Esophagus squamous epithelium (tissue), 5 donors: ENCODE results near the gene TMC8. TPM values are rescaled to one million over a fixed set of nuclear protein-coding genes. Genes with fewer than 3 reads are reported as not detected.
A peak's percentile ranks its signal among the peaks of the same experiment; 100 is the strongest.

Experiments used
- DNase-seq: peaks from one replicate; lab custom pipeline; 2025; lab: John Stamatoyannopoulos, UW
- H3K27ac ChIP-seq, 4 donors: fragments of 200-600 bp; sonication (generic); one replicate each; pipeline ENCODE4 v1.5.1; 2016 to 2019; ENCODE audit warnings: mild to moderate bottlenecking in 1 of 4
- H3K27me3 ChIP-seq, 4 donors: fragments of 200-600 bp; sonication (generic); 1 replicate in 3 of 4; 2 replicates in 1 of 4; pipeline versions ENCODE4 v1.5.1 to v1.6.0; 2017 to 2021; ENCODE audit warnings: antibody characterized with exemption in 1 of 4
- H3K36me3 ChIP-seq, 3 donors: fragments of 200-600 bp; sonication (generic); one replicate each; pipeline ENCODE4 v1.5.1; 2016 to 2019
- H3K4me1 ChIP-seq, 3 donors: fragments of 200-600 bp; sonication (generic); one replicate each; pipeline ENCODE4 v1.5.1; 2017 to 2019
- H3K4me3 ChIP-seq, 4 donors: fragments of 200-600 bp; sonication (generic); 1 replicate in 3 of 4; 2 replicates in 1 of 4; pipeline ENCODE4 v1.5.1; 2016 to 2019; ENCODE audit warnings: mild to moderate bottlenecking in 2 of 4, moderate library complexity in 1 of 4
- H3K9me3 ChIP-seq, 3 donors: fragments of 200-600 bp; sonication (generic); one replicate each; pipeline ENCODE4 v1.5.1; 2016 to 2019
- POLR2A ChIP-seq, 4 donors: fragments of 450-650 bp; IDR thresholded peaks; one replicate each; pipeline ENCODE4 v1.6.1; 2017; ENCODE audit warnings: antibody characterized with exemption in 4 of 4, mild to moderate bottlenecking in 4 of 4, moderate library complexity in 3 of 4
- WGBS, 2 donors: methylation state at CpG; one replicate each; pipeline ENCODE4 v1.1.5; 2018; 5-methylcytosine and 5-hydroxymethylcytosine counted together
- intact Hi-C: fragments of 100-400 bp; cut with DNase I; formaldehyde crosslinking; loops from one replicate; pipeline ENCODE4 v1.15.0; 2022
- total RNA-seq, 4 donors: library from RNA; depleted of rRNA; stranded (reverse); fragments of >200 nt; gene quantifications; one replicate each; pipeline ENCODE4 v1.1.0, GENCODE V29; 2016
- TF ChIP-seq, protein P1 (sequence below), 6 experiments: fragments of 450-650 bp in 4 of 6; fragments of 200-600 bp in 2 of 6; sonication (generic) in 2 of 6; IDR thresholded peaks; one replicate each; pipeline ENCODE4 v1.5.1; 2016 to 2019; ENCODE audit warnings: antibody characterized with exemption in 6 of 6, mild to moderate bottlenecking in 4 of 6, moderate library complexity in 4 of 6
- donor health status: DM: yes; HTN: yes; CAD: no.

Gene TMC8
- total RNA-seq, 4 donors from 2014 or later, result 1.00 to 5.7 (median 1.5) TPM

- peak within 1 kb of the TSS; percentile 80 to 88 (median 86) for H3K27ac ChIP-seq
- no peak for DNase-seq
- H3K9me3 ChIP-seq, result no peaks in the 10 kb centered on the region
- H3K4me1 ChIP-seq, result peaks cover 73 to 100% (median 74%) of the 10 kb centered on the region in 3 donors
- peaks cover 7 to 28% (median 9%) of the 10 kb centered on the region in 3 donors for H3K36me3 ChIP-seq
- TF ChIP-seq, protein P1, sequence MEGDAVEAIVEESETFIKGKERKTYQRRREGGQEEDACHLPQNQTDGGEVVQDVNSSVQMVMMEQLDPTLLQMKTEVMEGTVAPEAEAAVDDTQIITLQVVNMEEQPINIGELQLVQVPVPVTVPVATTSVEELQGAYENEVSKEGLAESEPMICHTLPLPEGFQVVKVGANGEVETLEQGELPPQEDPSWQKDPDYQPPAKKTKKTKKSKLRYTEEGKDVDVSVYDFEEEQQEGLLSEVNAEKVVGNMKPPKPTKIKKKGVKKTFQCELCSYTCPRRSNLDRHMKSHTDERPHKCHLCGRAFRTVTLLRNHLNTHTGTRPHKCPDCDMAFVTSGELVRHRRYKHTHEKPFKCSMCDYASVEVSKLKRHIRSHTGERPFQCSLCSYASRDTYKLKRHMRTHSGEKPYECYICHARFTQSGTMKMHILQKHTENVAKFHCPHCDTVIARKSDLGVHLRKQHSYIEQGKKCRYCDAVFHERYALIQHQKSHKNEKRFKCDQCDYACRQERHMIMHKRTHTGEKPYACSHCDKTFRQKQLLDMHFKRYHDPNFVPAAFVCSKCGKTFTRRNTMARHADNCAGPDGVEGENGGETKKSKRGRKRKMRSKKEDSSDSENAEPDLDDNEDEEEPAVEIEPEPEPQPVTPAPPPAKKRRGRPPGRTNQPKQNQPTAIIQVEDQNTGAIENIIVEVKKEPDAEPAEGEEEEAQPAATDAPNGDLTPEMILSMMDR (IDR thresholded peaks at IDR 0.05), result no peak
- TF ChIP-seq POLR2A (IDR thresholded peaks at IDR 0.05), result peak in 3 of 4 donors; percentile 10 to 72 (median 58)
- H3K27me3 ChIP-seq, result peaks cover 0 to 18% (median 0%) of the 10 kb centered on the region in 4 donors
- 0% methylated on average over 3 to 4 of the region's 54 CpGs for WGBS, 2 donors
- intact Hi-C loops, result no loop called here
- peak within 1 kb of the TSS; percentile 41 to 86 (median 65) for H3K4me3 ChIP-seq
These were observed 1.8 kb upstream of the TMC8 start, which contains the start of gene TMC6 for GRCh38 chr17:78128551-78129350. Gene TMC6, minus strand, starts transcription at chr17:78128755. Its CDS starts 1,923 bp downstream, at chr17:78126832.

DNA sequence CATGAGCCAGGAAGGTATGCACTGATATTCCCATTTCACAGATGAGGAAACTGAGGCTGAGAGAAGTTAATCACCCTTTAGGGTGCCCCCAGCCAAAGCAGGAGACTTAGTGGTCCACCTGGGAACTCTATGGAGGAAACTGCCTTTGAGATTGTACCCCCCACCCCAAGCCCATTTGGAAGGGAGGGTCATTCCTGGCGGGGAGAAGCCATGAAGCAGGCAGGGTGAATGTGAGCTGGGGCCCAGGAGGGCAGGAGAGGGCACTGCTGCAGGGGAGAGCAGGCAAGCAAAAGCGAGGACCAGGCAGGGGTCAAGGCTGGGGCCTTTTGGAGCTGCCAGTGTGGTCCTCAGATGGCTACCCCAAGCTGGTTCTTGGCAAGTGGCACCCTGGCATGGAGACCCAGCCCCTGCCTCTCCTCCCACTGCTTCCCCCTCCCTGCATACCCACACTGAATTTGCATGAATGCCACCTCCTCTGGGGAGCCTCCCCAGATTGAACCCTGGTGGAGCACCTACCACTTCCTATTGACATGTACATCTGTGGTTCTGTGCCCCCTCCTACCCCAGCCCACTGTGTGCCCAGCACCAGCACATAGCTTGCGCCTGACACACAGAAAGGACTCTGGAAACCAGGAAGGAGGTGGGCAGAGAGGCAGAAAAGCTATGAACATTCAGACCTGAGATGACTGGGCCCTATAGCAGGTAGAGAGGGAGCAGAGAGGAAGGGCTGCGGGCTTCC is 1.1 kb upstream of the TMC8 start:
- peak overlapping the region in 1 of 4 donors; percentile 86 for H3K4me3 ChIP-seq
- intact Hi-C loops, result no loop called here
- peak overlapping the region; percentile 80 to 88 (median 86) for H3K27ac ChIP-seq
- peaks cover 0 to 18% (median 0%) of the 10 kb centered on the region in 4 donors for H3K27me3 ChIP-seq
- H3K4me1 ChIP-seq, result peaks cover 69 to 100% (median 75%) of the 10 kb centered on the region in 3 donors
- H3K36me3 ChIP-seq, result peaks cover 7 to 20% (median 9%) of the 10 kb centered on the region in 3 donors
- TF ChIP-seq, protein P1 (IDR thresholded peaks at IDR 0.05), result no peak
- peak in 1 of 4 donors; percentile 8 for TF ChIP-seq POLR2A (IDR thresholded peaks at IDR 0.05)
- DNase-seq, result no peak
- H3K9me3 ChIP-seq, result no peaks in the 10 kb centered on the region
- WGBS, 2 donors, result 17 to 71% methylated on average over 1 to 3 of the region's 4 CpGs

DNA sequence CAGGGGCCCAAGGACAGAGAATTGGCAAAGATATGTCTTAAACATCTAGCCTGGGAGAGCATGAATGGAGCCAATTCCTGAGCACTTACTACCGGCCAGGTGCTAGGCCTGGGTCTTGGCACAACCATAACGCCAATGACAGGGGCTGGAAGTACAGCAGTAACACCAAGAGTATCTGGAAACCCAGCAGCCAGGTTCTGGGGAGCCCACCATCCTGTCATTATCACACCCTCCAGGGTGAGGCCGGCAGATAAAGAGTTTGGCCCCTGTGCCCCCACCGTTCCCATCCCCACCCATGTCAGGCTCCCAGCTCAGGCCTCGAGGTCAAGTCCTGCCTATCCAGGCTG is 508 bp upstream of the TMC8 start:
- intact Hi-C loops, result no loop called here
- TF ChIP-seq POLR2A (IDR thresholded peaks at IDR 0.05), result no peak
- TF ChIP-seq, protein P1 (IDR thresholded peaks at IDR 0.05), result no peak
- H3K9me3 ChIP-seq, result no peaks in the 10 kb centered on the region

GRCh38 chr17:78131172-78132083 is 857 bp downstream of the TMC8 start:
- Histone ChIP-seq H3K27ac (peak overlapping the region; percentile 63 to 88 (median 80)), H3K27me3 (peaks cover 0 to 18% (median 0%) of the 10 kb centered on the region in 4 donors), H3K36me3 (peaks cover 0 to under 1% (median 0%) of the 10 kb centered on the region in 3 donors), H3K4me1 (peaks cover 51 to 82% (median 62%) of the 10 kb centered on the region in 3 donors), H3K9me3 (no peaks in the 10 kb centered on the region), H3K4me3 (peak overlapping the region; percentile 33 to 67 (median 48))
- intact Hi-C loops, result no loop called here
- WGBS, 2 donors, result 29 to 73% methylated on average over 3 to 6 of the region's 74 CpGs
- no peak for DNase-seq
- no peak for TF ChIP-seq POLR2A (IDR thresholded peaks at IDR 0.05)
- TF ChIP-seq, protein P1 (IDR thresholded peaks at IDR 0.05), result no peak

More for the DNA sequence above, 508 bp upstream of the TMC8 start:
- no peak for DNase-seq
- Histone ChIP-seq H3K4me3 (peak overlapping the region in 2 of 4 donors; percentile 50 to 67), H3K36me3 (peaks cover 2 to 15% (median 3%) of the 10 kb centered on the region in 3 donors), H3K27ac (peak overlapping the region; percentile 80 to 88 (median 86)), H3K27me3 (peaks cover 0 to 18% (median 0%) of the 10 kb centered on the region in 4 donors), H3K4me1 (peaks cover 64 to 96% (median 73%) of the 10 kb centered on the region in 3 donors)
- 28 to 43% methylated on average over 2 of the region's 5 CpGs for WGBS, 2 donors
